ENCODE data around the gene ZBTB42.

ZBTB42 gene

DNA sequence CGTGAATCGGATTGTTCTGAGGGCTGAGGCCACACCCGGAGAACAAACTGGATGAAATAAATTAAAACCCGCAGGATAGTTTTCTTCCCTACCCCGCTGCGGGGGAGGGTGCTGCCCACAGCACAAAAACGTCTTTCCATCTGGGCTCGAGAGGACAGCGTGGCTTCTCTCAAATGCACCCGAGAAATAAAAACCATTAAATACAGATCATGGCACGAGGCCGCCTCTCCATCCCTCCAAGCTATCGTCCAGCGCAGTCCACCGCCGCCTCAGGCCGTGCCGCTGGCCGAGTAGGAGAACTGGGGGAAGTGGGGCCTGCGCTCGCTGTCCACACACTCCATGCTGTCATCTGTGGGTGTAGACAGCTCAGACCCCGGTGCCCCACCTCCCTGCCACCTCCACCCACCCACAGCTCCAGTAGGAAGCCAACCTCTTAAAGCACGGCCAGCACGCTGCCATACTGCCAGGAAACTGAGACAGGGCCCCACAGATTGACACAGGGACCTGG is 30.8 kb upstream of the ZBTB42 start:
- no peak for DNase-seq

- DNase-seq, result no peak
Observed at GRCh38 chr14:104770851-104771272, 30.0 kb upstream of the ZBTB42 start.

GRCh38 chr14:104771374-104771773 is 29.5 kb upstream of the ZBTB42 start:
- DNase-seq, result no peak

- no peak for DNase-seq
Observed at GRCh38 chr14:104771918-104772706, 28.8 kb upstream of the ZBTB42 start.

- DNase-seq, result no peak
Observed at GRCh38 chr14:104772707-104773504, 28.0 kb upstream of the ZBTB42 start.

- DNase-seq, result no peak
Observed at GRCh38 chr14:104773505-104774452, 27.1 kb upstream of the ZBTB42 start.

GRCh38 chr14:104774453-104775072 is 26.3 kb upstream of the ZBTB42 start:
- no peak for DNase-seq

- no peak for DNase-seq
Observed at GRCh38 chr14:104775073-104775489, 25.8 kb upstream of the ZBTB42 start.

DNA sequence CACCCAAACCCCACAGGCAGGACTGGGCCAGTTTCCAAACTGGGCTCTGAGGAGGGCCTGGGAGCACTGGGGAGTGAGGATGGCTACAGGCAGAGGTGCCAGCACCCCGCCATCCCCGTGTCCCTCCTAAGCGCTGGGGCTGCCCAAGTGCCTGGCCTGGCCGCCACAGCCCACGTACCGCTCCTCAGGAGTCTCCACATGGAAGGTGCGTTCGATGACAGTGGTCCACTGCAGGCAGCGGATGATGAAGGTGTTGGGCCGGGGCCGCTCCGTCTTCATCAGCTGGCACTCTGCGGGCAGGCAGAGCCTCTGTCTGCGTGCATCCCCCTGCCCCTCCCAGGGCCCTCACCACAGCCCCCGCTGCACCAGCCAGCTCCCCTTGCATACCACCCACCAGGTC is 24.4 kb upstream of the ZBTB42 start:
- no peak for DNase-seq

DNA sequence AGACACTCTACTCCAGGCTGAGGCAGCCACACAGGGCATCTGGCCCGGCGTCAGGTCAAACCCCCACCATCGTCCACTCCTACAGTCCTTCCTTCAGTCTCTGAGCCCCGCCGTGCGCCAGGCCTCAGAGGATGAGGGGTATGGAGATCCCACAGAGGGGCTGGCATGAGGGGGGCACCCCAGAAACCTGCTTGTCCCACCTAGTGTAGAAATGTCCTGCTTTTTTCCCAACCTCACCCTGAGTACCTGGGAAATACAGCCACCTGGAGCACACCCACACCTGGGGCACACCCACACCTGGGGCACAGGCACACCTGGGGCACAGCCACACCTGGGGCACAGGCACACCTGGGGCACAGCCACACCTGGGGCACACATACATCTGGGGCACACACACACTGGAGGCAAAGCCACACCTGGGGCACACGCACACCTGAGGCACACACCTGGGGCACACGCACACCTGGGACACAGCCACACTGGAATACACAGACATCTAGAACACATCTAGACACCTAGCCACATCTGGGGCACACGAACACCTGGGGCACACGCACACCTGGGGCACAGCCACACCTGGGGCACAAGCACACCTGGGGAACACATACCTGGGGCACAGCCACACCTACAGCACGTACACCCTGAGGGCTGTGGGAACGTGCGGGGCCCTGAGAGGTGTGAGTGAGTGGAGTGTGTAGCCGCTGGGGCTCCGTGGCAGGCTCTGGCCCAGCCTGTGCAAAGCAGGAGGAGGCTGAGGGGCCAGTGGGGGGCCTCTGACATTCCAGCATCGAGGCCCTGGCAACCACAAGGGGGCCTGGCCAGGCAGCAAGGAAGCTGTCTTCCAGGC is 23.7 kb upstream of the ZBTB42 start:
- no peak for DNase-seq

DNA sequence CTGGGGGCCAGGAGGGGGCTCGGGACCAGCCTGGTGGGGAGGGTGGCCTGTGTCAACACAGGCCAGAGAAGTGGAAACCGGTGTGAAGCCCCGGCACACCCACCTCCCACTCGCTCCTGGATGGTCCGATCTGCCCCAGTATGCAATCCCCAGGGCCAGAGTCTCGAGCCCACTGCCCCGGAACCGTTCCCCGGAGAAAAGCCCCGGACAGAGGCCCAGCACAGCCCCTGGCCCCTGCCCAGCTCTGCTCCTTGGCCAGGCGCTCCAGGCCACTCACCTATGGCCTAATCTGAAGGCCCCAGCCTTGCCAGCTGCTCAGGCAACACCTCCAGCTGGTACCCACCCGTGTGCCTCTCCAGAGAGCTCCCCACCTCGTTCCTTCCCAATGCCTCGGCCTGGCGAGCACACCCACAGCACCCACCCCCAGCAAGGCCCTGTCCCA is 23.1 kb upstream of the ZBTB42 start:
- DNase-seq, result no peak

GRCh38 chr14:104778694-104779331 is 22.1 kb upstream of the ZBTB42 start:
- DNase-seq, result no peak

DNA sequence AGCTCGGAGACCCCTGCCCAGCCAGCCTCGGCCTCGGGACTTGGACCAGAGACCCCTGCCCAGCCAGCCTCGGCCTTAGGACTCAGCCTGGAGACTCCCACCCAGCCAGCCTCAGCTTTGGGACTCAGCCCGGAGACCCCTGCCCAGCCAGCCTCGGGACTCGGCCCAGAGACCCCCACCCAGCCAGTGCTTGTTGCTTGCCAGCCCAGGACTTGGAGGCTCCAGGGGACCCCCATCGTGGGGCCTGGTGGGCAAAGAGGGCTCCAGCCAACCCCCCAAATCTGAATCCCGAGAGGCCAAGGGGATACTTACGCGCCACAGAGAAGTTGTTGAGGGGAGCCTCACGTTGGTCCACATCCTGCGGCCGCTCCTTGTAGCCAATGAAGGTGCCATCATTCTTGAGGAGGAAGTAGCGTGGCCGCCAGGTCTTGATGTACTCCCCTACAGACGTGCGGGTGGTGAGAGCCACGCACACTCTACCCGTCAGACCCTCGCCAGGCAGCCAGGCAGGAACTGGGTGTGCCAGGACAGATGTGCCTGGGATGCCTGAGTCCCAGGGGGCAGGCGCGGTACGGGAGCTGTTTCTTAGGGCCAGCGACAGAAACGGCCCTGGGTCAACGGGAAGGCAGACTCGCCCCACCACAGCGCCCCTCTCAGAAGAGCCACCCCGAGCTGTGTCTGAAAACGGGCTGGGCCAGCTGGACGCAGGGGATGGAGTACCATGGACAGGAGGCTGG is 21.0 kb upstream of the ZBTB42 start:
- no peak for DNase-seq

GRCh38 chr14:104780513-104781030 is 20.3 kb upstream of the ZBTB42 start:
- DNase-seq, result no peak

DNA sequence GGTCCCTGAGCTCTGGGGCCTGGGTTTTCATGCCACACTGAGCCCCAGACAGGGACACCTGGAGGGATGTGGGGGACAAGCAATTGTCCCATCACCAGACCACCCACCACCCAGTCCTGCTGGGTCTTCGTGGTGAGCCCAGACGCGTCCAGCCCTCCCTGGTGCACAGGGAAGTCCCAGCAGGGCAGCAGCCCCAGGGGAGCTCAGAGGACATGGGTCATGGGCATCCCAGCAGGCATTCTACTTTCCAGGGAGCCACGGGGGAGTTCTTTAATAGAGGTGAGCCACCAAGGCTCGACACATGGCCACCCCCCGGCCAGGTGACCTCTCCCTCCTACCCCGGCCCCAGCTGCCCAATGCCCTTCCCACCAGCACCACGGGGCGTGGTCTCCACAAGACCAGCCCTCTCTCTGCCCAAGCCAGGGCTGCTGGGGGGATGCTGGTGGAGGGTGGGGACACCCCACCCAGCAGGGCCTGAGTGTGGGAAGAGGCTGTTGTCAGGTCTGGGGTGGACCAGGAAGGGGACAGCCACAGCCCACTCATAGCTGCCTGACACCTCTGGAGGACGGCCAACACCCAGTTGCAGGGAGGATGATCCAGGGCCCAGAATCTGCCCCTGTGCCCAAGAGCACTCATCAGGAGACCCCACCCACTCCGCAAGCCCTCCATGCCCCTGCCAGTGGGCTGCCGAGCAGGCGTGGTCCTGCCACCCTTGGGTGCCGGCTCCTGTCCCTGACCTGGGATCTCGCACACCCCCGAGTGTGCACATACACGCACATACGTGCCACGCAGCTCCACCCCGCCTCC is 19.4 kb upstream of the ZBTB42 start:
- DNase-seq, result no peak

DNA sequence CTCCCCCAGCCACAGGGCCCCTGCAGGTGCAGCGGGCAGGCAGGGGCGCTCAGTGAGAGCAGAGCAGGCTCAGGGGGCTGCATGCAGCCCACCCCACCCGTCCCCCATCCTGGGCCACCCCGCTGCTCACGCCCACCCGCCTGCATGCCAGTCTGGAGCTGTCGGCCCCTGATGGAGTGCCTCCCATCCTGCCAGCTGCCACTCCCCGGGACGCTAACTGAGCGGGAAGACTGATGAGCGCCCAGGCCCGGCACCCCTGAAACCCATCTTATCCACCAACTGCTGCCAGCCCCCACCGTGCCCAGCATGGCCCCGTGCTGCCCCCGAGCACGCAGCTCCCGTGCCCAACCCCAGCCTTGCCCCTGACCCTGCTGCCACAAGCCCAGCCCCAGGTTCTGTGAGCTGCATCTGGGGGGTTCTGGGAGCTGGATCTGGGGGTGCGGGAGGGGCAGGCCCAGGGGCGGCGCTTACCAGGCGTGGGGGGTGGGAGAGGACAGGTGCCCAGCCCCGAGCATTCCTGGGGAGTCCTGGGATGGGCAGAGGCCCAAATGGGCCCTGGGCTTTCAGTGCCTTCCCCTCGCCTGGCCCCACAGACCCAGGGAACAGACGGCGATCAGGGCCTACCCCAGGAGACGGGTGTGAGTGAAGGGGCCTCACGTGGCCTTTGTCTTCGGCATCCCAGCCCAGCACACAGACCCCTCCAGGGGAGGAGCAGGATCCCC is 18.7 kb upstream of the ZBTB42 start:
- DNase-seq, result no peak

DNA sequence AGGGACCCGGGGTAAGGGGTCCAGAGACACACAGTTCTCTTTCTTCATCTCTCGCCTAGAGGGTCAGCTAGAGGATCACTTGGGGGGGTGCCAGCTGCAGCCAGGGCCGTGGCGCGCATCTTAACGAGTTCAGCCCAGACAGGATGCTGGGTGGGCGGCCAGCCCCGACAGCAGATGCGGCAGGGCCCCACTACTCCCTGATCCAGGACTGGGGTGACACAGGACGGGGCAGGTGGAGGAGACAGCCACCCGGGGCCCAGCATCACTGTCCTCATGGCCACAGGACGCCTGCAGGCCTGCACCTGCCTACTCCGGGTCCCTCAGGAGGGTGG is 18.1 kb upstream of the ZBTB42 start:
- no peak for DNase-seq

- no peak for DNase-seq
Observed at GRCh38 chr14:104783484-104784217, 17.2 kb upstream of the ZBTB42 start.

Data from GF-D8 (cell line).